T-helper 17 cell (primary cell): ENCODE measurements around the gene SLC25A29. TPM values are rescaled to one million over a fixed set of nuclear protein-coding genes. Genes with fewer than 3 reads are reported as not detected.
"Not testable (repeated sequence)": the region's sequence is repeated elsewhere in the genome, so short reads cannot be mapped to it uniquely, and the experiment has no call there.

Experiments used
- ATAC-seq: fragments of 150-1000 bp; cut with Tn5 transposase; 2 replicates; pipeline ENCODE4 v1.10.0; 2021; ENCODE audit warnings: mild to moderate bottlenecking, moderate library complexity
- DNase-seq, 3 donors: peaks; one replicate each; pipeline versions ENCODE4 v3.0.0 to v3.0.0-alpha.2; 2020 to 2021
- H3K9me3 ChIP-seq: one replicate; pipeline ENCODE4 v1.7.0; 2013; ENCODE audit warnings: low read length, mild to moderate bottlenecking; ENCODE audit not compliant: control insufficient read depth, poor library complexity, severe bottlenecking
- H3K27ac Mint-ChIP-seq: one replicate; pipeline ENCODE4 v1.8.0; 2022; ENCODE audit warnings: mild to moderate bottlenecking, moderate library complexity, mixed read lengths
- H3K27me3 Mint-ChIP-seq: one replicate; pipeline ENCODE4 v1.8.0; 2022; ENCODE audit warnings: mixed read lengths
- H3K36me3 Mint-ChIP-seq: one replicate; pipeline ENCODE4 v1.8.0; 2022; ENCODE audit warnings: low read depth, mixed read lengths
- H3K4me1 Mint-ChIP-seq: one replicate; pipeline ENCODE4 v1.8.0; 2022; ENCODE audit warnings: mild to moderate bottlenecking, mixed read lengths
- H3K4me3 Mint-ChIP-seq: one replicate; pipeline ENCODE4 v1.8.0; 2022; ENCODE audit warnings: mild to moderate bottlenecking, moderate library complexity, mixed read lengths
- total RNA-seq, 4 donors: library from RNA in 2 of 4; stranded (reverse) in 2 of 4; gene quantifications; one replicate each; pipeline ENCODE4 v1.2.3 and lab custom pipeline; 2022 to 2026

Gene SLC25A29
- total RNA-seq, 2 donors from 2014 or later, result 3.7 to 5.9 TPM

- Mint-ChIP-seq H3K4me3 (no peak overlapping the region), H3K4me1 (no peaks in the 10 kb centered on the region), H3K27me3 (no peaks in the 10 kb centered on the region), H3K27ac (peak overlapping the region; percentile 11), H3K36me3 (no peaks in the 10 kb centered on the region)
- no peaks in the 10 kb centered on the region for H3K9me3 ChIP-seq
- ATAC-seq (no peak), DNase-seq (no peak)
Measured at GRCh38 chr14:100298551-100299237, 7.5 kb downstream of the SLC25A29 start.

- no peaks in the 10 kb centered on the region for H3K9me3 ChIP-seq
- H3K4me3 Mint-ChIP-seq, result no peak overlapping the region
- peak; percentile 60 for ATAC-seq
- H3K27me3 Mint-ChIP-seq, result no peaks in the 10 kb centered on the region
- no peak for DNase-seq
- H3K36me3 Mint-ChIP-seq, result no peaks in the 10 kb centered on the region
- no peaks in the 10 kb centered on the region for H3K4me1 Mint-ChIP-seq
- peak overlapping the region; percentile 11 for H3K27ac Mint-ChIP-seq
Measured at GRCh38 chr14:100297320-100298300, 8.6 kb downstream of the SLC25A29 start.

- not testable (repeated sequence) for H3K27me3 Mint-ChIP-seq, H3K36me3 Mint-ChIP-seq, ATAC-seq, H3K4me3 Mint-ChIP-seq, DNase-seq, H3K9me3 ChIP-seq, H3K4me1 Mint-ChIP-seq
- H3K27ac Mint-ChIP-seq, result peak overlapping the region; percentile 11
Measured at GRCh38 chr14:100296729-100297128, 9.5 kb downstream of the SLC25A29 start.

GRCh38 chr14:100296106-100296651, 10.1 kb downstream of the SLC25A29 start:
- H3K27me3 Mint-ChIP-seq, result no peaks in the 10 kb centered on the region
- no peak for ATAC-seq
- H3K4me3 Mint-ChIP-seq, result no peak overlapping the region
- no peaks in the 10 kb centered on the region for H3K4me1 Mint-ChIP-seq
- no peaks in the 10 kb centered on the region for H3K36me3 Mint-ChIP-seq
- H3K9me3 ChIP-seq, result no peaks in the 10 kb centered on the region
- no peak for DNase-seq
- H3K27ac Mint-ChIP-seq, result no peak overlapping the region

GRCh38 chr14:100295376-100296105, 10.7 kb downstream of the SLC25A29 start:
- H3K27me3 Mint-ChIP-seq, result no peaks in the 10 kb centered on the region
- DNase-seq (no peak), ATAC-seq (no peak)
- H3K36me3 Mint-ChIP-seq, result no peaks in the 10 kb centered on the region
- H3K9me3 ChIP-seq, result no peaks in the 10 kb centered on the region
- H3K27ac Mint-ChIP-seq, result no peak overlapping the region
- no peaks in the 10 kb centered on the region for H3K4me1 Mint-ChIP-seq
- H3K4me3 Mint-ChIP-seq, result no peak overlapping the region

GRCh38 chr14:100294963-100295330, 11.3 kb downstream of the SLC25A29 start:
- Mint-ChIP-seq H3K4me3 (no peak overlapping the region), H3K4me1 (no peaks in the 10 kb centered on the region), H3K27ac (no peak overlapping the region), H3K36me3 (no peaks in the 10 kb centered on the region), H3K27me3 (no peaks in the 10 kb centered on the region)
- H3K9me3 ChIP-seq, result no peaks in the 10 kb centered on the region
- DNase-seq (no peak), ATAC-seq (no peak)

GRCh38 chr14:100294213-100294962, 11.9 kb downstream of the SLC25A29 start:
- no peaks in the 10 kb centered on the region for H3K27me3 Mint-ChIP-seq
- ATAC-seq, result no peak
- no peaks in the 10 kb centered on the region for H3K36me3 Mint-ChIP-seq
- H3K27ac Mint-ChIP-seq, result no peak overlapping the region
- no peaks in the 10 kb centered on the region for H3K9me3 ChIP-seq
- H3K4me3 Mint-ChIP-seq, result no peak overlapping the region
- no peaks in the 10 kb centered on the region for H3K4me1 Mint-ChIP-seq
- DNase-seq, result no peak

- no peaks in the 10 kb centered on the region for H3K27me3 Mint-ChIP-seq
- DNase-seq (no peak), ATAC-seq (no peak)
- no peaks in the 10 kb centered on the region for H3K9me3 ChIP-seq
- H3K4me1 Mint-ChIP-seq, result no peaks in the 10 kb centered on the region
- no peak overlapping the region for H3K27ac Mint-ChIP-seq
- no peak overlapping the region for H3K4me3 Mint-ChIP-seq
- no peaks in the 10 kb centered on the region for H3K36me3 Mint-ChIP-seq
Measured at GRCh38 chr14:100293497-100294212, 12.6 kb downstream of the SLC25A29 start.

GRCh38 chr14:100292776-100293461, 13.3 kb downstream of the SLC25A29 start:
- Mint-ChIP-seq H3K27ac (no peak overlapping the region), H3K4me3 (no peak overlapping the region), H3K27me3 (no peaks in the 10 kb centered on the region), H3K4me1 (no peaks in the 10 kb centered on the region), H3K36me3 (no peaks in the 10 kb centered on the region)
- H3K9me3 ChIP-seq, result no peaks in the 10 kb centered on the region
- no peak for DNase-seq
- no peak for ATAC-seq

- Mint-ChIP-seq H3K27ac (no peak overlapping the region), H3K4me3 (no peak overlapping the region), H3K27me3 (no peaks in the 10 kb centered on the region), H3K36me3 (no peaks in the 10 kb centered on the region), H3K4me1 (no peaks in the 10 kb centered on the region)
- ATAC-seq (no peak), DNase-seq (no peak)
- no peaks in the 10 kb centered on the region for H3K9me3 ChIP-seq
Measured at GRCh38 chr14:100292301-100292775, 13.9 kb downstream of the SLC25A29 start.

GRCh38 chr14:100291305-100292075, 14.8 kb downstream of the SLC25A29 start:
- no peaks in the 10 kb centered on the region for H3K4me1 Mint-ChIP-seq
- ATAC-seq (no peak), DNase-seq (no peak)
- no peak overlapping the region for H3K4me3 Mint-ChIP-seq
- H3K36me3 Mint-ChIP-seq, result no peaks in the 10 kb centered on the region
- H3K27ac Mint-ChIP-seq, result no peak overlapping the region
- no peaks in the 10 kb centered on the region for H3K9me3 ChIP-seq
- H3K27me3 Mint-ChIP-seq, result no peaks in the 10 kb centered on the region
